Activated CD4-positive, alpha-beta memory T cell treated with anti-CD3 and anti-CD28 coated beads for 36 hours (primary cell): ENCODE measurements around the gene PSME3IP1. TPM values are rescaled to one million over a fixed set of nuclear protein-coding genes. Genes with fewer than 3 reads are reported as not detected.

Source experiments
- total RNA-seq, 2 experiments: library from RNA; stranded (reverse); gene quantifications; one replicate each; pipeline ENCODE4 v1.2.3, GENCODE V29; 2021

Gene PSME3IP1
- total RNA-seq, 2 experiments from 2014 or later: 101 to 102 TPM

Other genes starting within 250 kb of the PSME3IP1 start
- not detected for gene CETP, start 224.1 kb downstream of the PSME3IP1 start, total RNA-seq
- gene NLRC5, start 196.5 kb downstream of the PSME3IP1 start, total RNA-seq: 100 to 1,000 TPM; 151 to 167 TPM
- 1 to 10 TPM; 7.3 to 8.1 TPM for gene CPNE2, start 93.5 kb downstream of the PSME3IP1 start, total RNA-seq
- 10 to 100 TPM; 31.5 to 33.3 TPM for gene RSPRY1, start 290 bp upstream of the PSME3IP1 start, total RNA-seq
- 10 to 100 TPM; 16.4 to 16.9 TPM for gene ARL2BP, start 59.2 kb upstream of the PSME3IP1 start, total RNA-seq
- gene PLLP, start 98.6 kb upstream of the PSME3IP1 start, total RNA-seq: not detected
- gene CCL22, start 172.7 kb upstream of the PSME3IP1 start, total RNA-seq: 1 to 10 TPM; 1.5 to 1.7 TPM
- not detected for gene CX3CL1, start 186.5 kb upstream of the PSME3IP1 start, total RNA-seq
- 1 to 10 TPM; 1.6 to 3.1 TPM for gene CCL17, start 218.7 kb upstream of the PSME3IP1 start, total RNA-seq